HCT116 (cell line): Measurements from ENCODE around the gene GPR85. TPM values are rescaled to one million over a fixed set of nuclear protein-coding genes. Genes with fewer than 3 reads are reported as not detected.

Experiments used
- ATAC-seq: fragments of 200-7000 bp; cut with Tn5 transposase; 2 replicates; pipeline ENCODE4 v1.9.1; 2020; ENCODE audit warnings: mild to moderate bottlenecking, moderate library complexity
- BruUV-seq: library from RNA; stranded (reverse); fragments of 400-500 nt; replicated peaks from 2 replicates; lab custom pipeline; 2021; lab: Mats Ljungman, UMichigan
- CTCF ChIA-PET: fragments of 300-600 bp; sonication (Branson Sonifier 250); formaldehyde crosslinking; loops from one replicate; lab custom pipeline; 2021; ENCODE audit warnings: antibody characterized with exemption; lab: Charles Lee
- POLR2A ChIA-PET: fragments of 300-600, 350-600 bp; sonication (Branson Sonifier 250); formaldehyde crosslinking; loops from one replicate; lab custom pipeline; 2021; ENCODE audit warnings: antibody characterized with exemption; lab: Charles Lee
- RAD21 ChIA-PET, 2 experiments: fragments of 300-600 bp; sonication (Branson Sonifier 250); formaldehyde crosslinking; loops; one replicate each; lab custom pipeline; 2023; ENCODE audit warnings: low total read pairs in 2 of 2; ENCODE audit not compliant: uncharacterized antibody in 2 of 2, unreplicated experiment in 2 of 2, low non-redundant PET in 1 of 2; lab: Charles Lee
- DNase-seq: peaks from one replicate; pipeline ENCODE4 v3.0.0-alpha.2; 2010; ENCODE audit warnings: low read depth, low spot score
- H2AFZ ChIP-seq: fragments of 200-600 bp; shearing (Covaris generic), sonication (generic); 2 replicates; pipeline ENCODE4 v1.6.1; 2017; ENCODE audit warnings: low read depth, mixed run types, mixed read lengths, antibody characterized with exemption, low read length; ENCODE audit not compliant: poor library complexity, severe bottlenecking
- H3K27ac ChIP-seq: 2 replicates; pipeline ENCODE4 v1.5.1; 2012; ENCODE audit warnings: low read depth, low read length
- H3K27me3 ChIP-seq: fragments of 200-600 bp; sonication (generic); 2 replicates; pipeline ENCODE4 v1.6.1; 2016; ENCODE audit warnings: mixed run types, low read length, mixed read lengths; ENCODE audit not compliant: insufficient read depth
- H3K36me3 ChIP-seq, 2 experiments: fragments of 200-500 bp in 1 of 2; fragments of 200-600 bp in 1 of 2; sonication (Bioruptor generic) in 1 of 2; sonication (generic) in 1 of 2; 2 replicates each; pipeline versions ENCODE4 v1.5.1 to v1.6.1; 2014 to 2016; ENCODE audit warnings: low read length in 2 of 2, inconsistent platforms in 1 of 2, mixed read lengths in 1 of 2, mixed run types in 1 of 2; ENCODE audit not compliant: insufficient read depth in 2 of 2, control insufficient read depth in 1 of 2
- H3K4me1 ChIP-seq, 2 experiments: fragments of 200-600 bp in 1 of 2; sonication (generic) in 1 of 2; 2 replicates each; pipeline versions ENCODE4 v1.5.1 to v1.6.1; 2012 to 2017; ENCODE audit warnings: low read length in 2 of 2, inconsistent platforms in 1 of 2, mild to moderate bottlenecking in 1 of 2, mixed read lengths in 1 of 2, mixed run types in 1 of 2, moderate library complexity in 1 of 2; ENCODE audit not compliant: insufficient read depth in 2 of 2, control insufficient read depth in 1 of 2
- H3K4me2 ChIP-seq: fragments of 200-600 bp; sonication (generic); 2 replicates; pipeline ENCODE4 v1.6.1; 2017; ENCODE audit warnings: mixed run types, low read length, mixed read lengths
- H3K4me3 ChIP-seq, 2 experiments: fragments of 200-600 bp in 1 of 2; sonication (generic) in 1 of 2; replicated peaks in 1 of 2; 2 replicates each; pipeline ENCODE4 v1.5.1; 2011 to 2016; ENCODE audit warnings: low read length in 2 of 2, control low read depth in 1 of 2, low read depth in 1 of 2, mild to moderate bottlenecking in 1 of 2, mixed read lengths in 1 of 2, mixed run types in 1 of 2
- H3K79me2 ChIP-seq: fragments of 200-600 bp; sonication (generic); 2 replicates; pipeline ENCODE4 v1.6.1; 2017; ENCODE audit warnings: mild to moderate bottlenecking, mixed run types, low read length, moderate library complexity, mixed read lengths; ENCODE audit not compliant: insufficient read depth
- H3K9ac ChIP-seq: fragments of 200-600 bp; sonication (generic); 2 replicates; pipeline ENCODE4 v1.6.1; 2016; ENCODE audit warnings: low read length, mixed read lengths
- H3K9me2 ChIP-seq: fragments of 200-600 bp; sonication (generic), shearing (Covaris generic); 2 replicates; pipeline ENCODE4 v1.6.1; 2017; ENCODE audit warnings: mixed run types, mild to moderate bottlenecking, moderate library complexity; ENCODE audit not compliant: insufficient read depth
- H3K9me3 ChIP-seq, 2 experiments: fragments of 200-500 bp in 1 of 2; fragments of 200-600 bp in 1 of 2; sonication (Bioruptor generic) in 1 of 2; sonication (generic) in 1 of 2; 2 replicates each; pipeline ENCODE4 v1.6.1; 2014 to 2017; ENCODE audit warnings: low read length in 2 of 2, mixed read lengths in 2 of 2, inconsistent platforms in 1 of 2, low read depth in 1 of 2, mild to moderate bottlenecking in 1 of 2, mixed run types in 1 of 2, moderate library complexity in 1 of 2; ENCODE audit not compliant: control insufficient read depth in 1 of 2, insufficient read depth in 1 of 2
- H4K20me1 ChIP-seq: fragments of 200-600 bp; sonication (generic), shearing (Covaris generic); 2 replicates; pipeline ENCODE4 v1.6.1; 2017; ENCODE audit warnings: mixed run types, mild to moderate bottlenecking, moderate library complexity; ENCODE audit not compliant: insufficient read depth
- CBX3 ChIP-seq: IDR thresholded peaks from 2 replicates; pipeline ENCODE4 v1.6.1; 2012; ENCODE audit warnings: low read depth
- EGR1 ChIP-seq: IDR thresholded peaks from 2 replicates; pipeline ENCODE4 v1.6.1; 2012; ENCODE audit warnings: low read depth
- EZH2phosphoT487 ChIP-seq: fragments of 200-600 bp; IDR thresholded peaks from 2 replicates; pipeline ENCODE4 v1.6.1; 2018; ENCODE audit warnings: antibody characterized with exemption, borderline replicate concordance
- POLR2AphosphoS5 ChIP-seq: IDR thresholded peaks from 2 replicates; pipeline ENCODE4 v1.6.1; 2011; ENCODE audit warnings: mild to moderate bottlenecking, low read depth, low read length, moderate library complexity
- REST ChIP-seq: IDR thresholded peaks from 2 replicates; pipeline ENCODE4 v1.6.1; 2012; ENCODE audit warnings: low read depth
- SP1 ChIP-seq: IDR thresholded peaks from 2 replicates; pipeline ENCODE4 v1.6.1; 2012; ENCODE audit warnings: low read depth
- SRF ChIP-seq: IDR thresholded peaks from 2 replicates; pipeline ENCODE4 v1.6.1; 2012; ENCODE audit warnings: low read depth
- YY1 ChIP-seq: IDR thresholded peaks from 2 replicates; pipeline ENCODE4 v1.6.1; 2011; ENCODE audit warnings: low read length, low read depth, moderate library complexity, mild to moderate bottlenecking; ENCODE audit not compliant: insufficient replicate concordance; ENCODE audit errors: extremely low read depth
- intact Hi-C: fragments of 100-400 bp; cut with micrococcal nuclease; formaldehyde crosslinking; loops from 2 replicates; pipeline ENCODE4 v1.10.0; 2022
- total RNA-seq: library from RNA; stranded (reverse); gene quantifications from one replicate; pipeline ENCODE4 v1.2.1, GENCODE V29; 2021; ENCODE audit not compliant: unreplicated experiment
- TF ChIP-seq, protein P1 (sequence below): IDR thresholded peaks from 2 replicates; pipeline ENCODE4 v1.6.1; 2012

GPR85 gene
- total RNA-seq, 1 experiment from 2014 or later: not detected

DNA sequence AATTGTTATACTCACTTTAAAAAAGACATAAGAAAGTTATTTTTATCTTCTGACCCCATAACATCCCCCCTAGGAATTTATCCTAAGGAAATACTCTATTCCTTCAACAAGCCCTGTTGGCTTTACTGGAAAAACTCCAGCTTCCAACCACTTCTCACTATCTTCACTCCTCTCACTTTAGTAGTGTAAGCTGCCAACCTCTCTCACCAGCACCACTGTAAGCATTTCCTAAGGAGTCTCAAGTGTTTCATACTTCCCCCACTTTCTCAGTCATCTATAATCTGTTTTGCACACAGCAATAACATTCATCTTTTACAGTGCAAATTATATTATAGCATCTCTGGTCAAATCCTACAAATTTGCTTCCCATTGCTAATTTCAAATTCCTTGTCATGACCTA lies 45.8 kb downstream of the GPR85 start:
- Histone ChIP-seq H3K4me2 (no peak overlapping the region), H3K9ac (no peak overlapping the region), H4K20me1 (no peaks in the 10 kb centered on the region), H3K9me3 (no peaks in the 10 kb centered on the region), H3K36me3 (no peaks in the 10 kb centered on the region), H3K79me2 (no peaks in the 10 kb centered on the region), H3K9me2 (no peaks in the 10 kb centered on the region), H3K27me3 (no peaks in the 10 kb centered on the region), H3K4me1 (no peaks in the 10 kb centered on the region), H3K27ac (no peak overlapping the region), H2AFZ (no peak overlapping the region), H3K4me3 (no peak overlapping the region)
- DNase-seq: no peak
- intact Hi-C loops: no loop called here
- CTCF ChIA-PET: no interaction called here
- POLR2A ChIA-PET: no interaction called here
- ATAC-seq: no peak
- TF ChIP-seq YY1 (no peak), SP1 (no peak), SRF (no peak), CBX3 (no peak)
- RAD21 ChIA-PET: no interaction called here
- BruUV-seq: no TSS peak

GRCh38 chr7:113033959-113034358 lies 52.7 kb downstream of the GPR85 start:
- intact Hi-C loops: no loop called here
- POLR2A ChIA-PET: no interaction called here
- no peaks in the 10 kb centered on the region for H4K20me1 ChIP-seq
- H3K9me2 ChIP-seq: no peaks in the 10 kb centered on the region
- BruUV-seq: no TSS peak
- no peaks in the 10 kb centered on the region for H3K79me2 ChIP-seq
- no peak overlapping the region for H2AFZ ChIP-seq
- CTCF ChIA-PET: no interaction called here
- H3K9ac ChIP-seq: no peak overlapping the region
- ATAC-seq (no peak), DNase-seq (no peak)
- no peaks in the 10 kb centered on the region for H3K27me3 ChIP-seq
- no peaks in the 10 kb centered on the region for H3K36me3 ChIP-seq
- H3K9me3 ChIP-seq: no peaks in the 10 kb centered on the region
- H3K4me1 ChIP-seq: no peaks in the 10 kb centered on the region
- RAD21 ChIA-PET: no interaction called here
- H3K27ac ChIP-seq: no peak overlapping the region
- no peak overlapping the region for H3K4me2 ChIP-seq
- H3K4me3 ChIP-seq: no peak overlapping the region
- TF ChIP-seq EZH2phosphoT487 (no peak), SP1 (no peak), POLR2AphosphoS5 (no peak), REST (no peak), EGR1 (no peak)
- TF ChIP-seq, protein P1, sequence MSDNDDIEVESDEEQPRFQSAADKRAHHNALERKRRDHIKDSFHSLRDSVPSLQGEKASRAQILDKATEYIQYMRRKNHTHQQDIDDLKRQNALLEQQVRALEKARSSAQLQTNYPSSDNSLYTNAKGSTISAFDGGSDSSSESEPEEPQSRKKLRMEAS: no peak
